Tibial nerve (tissue), 4 donors: ENCODE results near the gene CAB39. TPM values are rescaled to one million over a fixed set of nuclear protein-coding genes. Genes with fewer than 3 reads are reported as not detected.
"Not testable (repeated sequence)": the region's sequence is repeated elsewhere in the genome, so short reads cannot be mapped to it uniquely, and the experiment has no call there.

ENCODE experiments used
- DNase-seq, 2 donors: peaks; one replicate each; pipeline ENCODE4 v3.0.0-alpha.2; 2019; ENCODE audit warnings: low spot score in 2 of 2
- H3K27ac ChIP-seq, 4 donors: fragments of 200-600 bp; sonication (generic) in 3 of 4; one replicate each; pipeline ENCODE4 v1.5.1; 2017 to 2019; ENCODE audit warnings: mild to moderate bottlenecking in 1 of 4
- H3K27me3 ChIP-seq, 2 donors: fragments of 200-600 bp; sonication (generic) in 1 of 2; one replicate each; pipeline versions ENCODE4 v1.5.1 to v1.6.0; 2017 to 2019
- H3K36me3 ChIP-seq, 3 donors: fragments of 200-600 bp; sonication (generic); one replicate each; pipeline ENCODE4 v1.5.1; 2018 to 2019
- H3K4me1 ChIP-seq, 4 donors: fragments of 200-600 bp; sonication (generic) in 3 of 4; one replicate each; pipeline ENCODE4 v1.5.1; 2017 to 2019
- H3K4me3 ChIP-seq, 4 donors: fragments of 200-600 bp; sonication (generic) in 3 of 4; one replicate each; pipeline ENCODE4 v1.5.1; 2017 to 2019; ENCODE audit warnings: mild to moderate bottlenecking in 1 of 4, moderate library complexity in 1 of 4
- H3K9me3 ChIP-seq, 4 donors: fragments of 200-600 bp; sonication (generic) in 3 of 4; one replicate each; pipeline ENCODE4 v1.5.1; 2017 to 2019
- EP300 ChIP-seq, 2 donors: sonication (generic); formaldehyde crosslinking; IDR thresholded peaks; one replicate each; pipeline ENCODE4 v1.6.1; 2017; ENCODE audit warnings: antibody characterized with exemption in 2 of 2, mild to moderate bottlenecking in 1 of 2
- POLR2A ChIP-seq, 2 donors: fragments of 450-650 bp; IDR thresholded peaks; one replicate each; pipeline ENCODE4 v1.6.1; 2017; ENCODE audit warnings: antibody characterized with exemption in 2 of 2, mild to moderate bottlenecking in 2 of 2, moderate library complexity in 2 of 2
- WGBS, 2 donors: methylation state at CpG; one replicate each; pipeline ENCODE4 v1.1.5; 2018; 5-methylcytosine and 5-hydroxymethylcytosine counted together
- total RNA-seq, 4 donors: library from RNA; depleted of rRNA; stranded (reverse); fragments of >200 nt; gene quantifications; one replicate each; pipeline ENCODE4 v1.1.0, GENCODE V29; 2016
- TF ChIP-seq, protein P1 (sequence below), 5 experiments: fragments of 200-600 bp in 3 of 5; fragments of 450-650 bp in 2 of 5; sonication (generic) in 3 of 5; IDR thresholded peaks; one replicate each; pipeline ENCODE4 v1.5.1; 2016 to 2019; ENCODE audit warnings: antibody characterized with exemption in 5 of 5, mild to moderate bottlenecking in 3 of 5, moderate library complexity in 2 of 5

Gene CAB39
- total RNA-seq, 4 donors from 2014 or later = 60.0 to 82.2 (median 69.7) TPM

DNA sequence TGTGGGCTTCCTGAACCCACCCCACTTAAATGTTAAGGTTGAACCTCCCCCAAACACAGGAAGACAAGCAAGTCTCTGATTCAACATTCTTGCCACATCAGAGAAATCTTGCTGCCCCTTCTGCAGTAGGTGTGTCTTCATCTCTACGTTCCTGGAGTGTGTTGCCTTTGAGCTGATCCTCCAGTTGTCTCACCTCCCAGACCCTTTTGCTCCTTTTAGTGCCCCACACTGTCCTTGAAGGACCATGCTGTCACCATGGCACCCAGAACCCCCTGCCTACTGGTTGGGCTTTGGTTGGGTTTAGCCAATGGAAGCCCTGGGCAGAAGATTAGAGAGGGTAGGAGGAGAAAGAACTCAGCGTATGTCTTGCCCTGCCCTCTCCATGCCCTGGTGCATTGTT is 10.7 kb downstream of the CAB39 start:
- no peak overlapping the region for H3K27ac ChIP-seq
- peaks cover 0 to 36% (median 0%) of the 10 kb centered on the region in 3 donors for H3K36me3 ChIP-seq
- no peaks in the 10 kb centered on the region for H3K9me3 ChIP-seq
- H3K4me3 ChIP-seq = no peak overlapping the region
- TF ChIP-seq EP300 (IDR thresholded peaks at IDR 0.05) = no peak
- no peaks in the 10 kb centered on the region for H3K27me3 ChIP-seq
- WGBS, 2 donors = 63 to 64% methylated on average over 2 of the region's 2 CpGs
- H3K4me1 ChIP-seq = peaks cover 0 to 34% (median 4%) of the 10 kb centered on the region in 4 donors
- DNase-seq = no peak

- H3K27me3 ChIP-seq, DNase-seq, H3K4me3 ChIP-seq: not testable (repeated sequence)
Measured at GRCh38 chr2:230724957-230725356, 12.3 kb downstream of the CAB39 start.

DNA sequence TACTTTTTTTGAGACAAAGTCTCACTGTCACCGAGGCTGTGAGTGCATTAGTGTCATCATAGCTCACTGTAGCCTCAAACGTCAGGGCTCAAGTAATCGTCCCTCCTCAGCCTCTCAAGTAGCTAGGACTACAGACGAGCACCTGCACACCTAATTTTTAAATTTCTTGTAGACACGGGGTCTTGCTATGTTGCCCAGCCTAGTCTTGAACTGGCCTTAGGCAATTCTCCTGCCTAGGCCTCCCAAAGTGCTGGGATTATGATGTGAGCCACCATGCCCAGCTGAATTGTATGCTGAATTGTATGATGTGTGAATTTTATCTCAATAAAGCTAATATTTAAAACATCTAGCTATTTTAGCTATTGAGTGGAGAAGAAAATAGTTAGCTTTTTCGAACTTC is 18.9 kb downstream of the CAB39 start:
- TF ChIP-seq POLR2A (IDR thresholded peaks at IDR 0.05) (no peak), EP300 (IDR thresholded peaks at IDR 0.05) (no peak)
- TF ChIP-seq, protein P1, sequence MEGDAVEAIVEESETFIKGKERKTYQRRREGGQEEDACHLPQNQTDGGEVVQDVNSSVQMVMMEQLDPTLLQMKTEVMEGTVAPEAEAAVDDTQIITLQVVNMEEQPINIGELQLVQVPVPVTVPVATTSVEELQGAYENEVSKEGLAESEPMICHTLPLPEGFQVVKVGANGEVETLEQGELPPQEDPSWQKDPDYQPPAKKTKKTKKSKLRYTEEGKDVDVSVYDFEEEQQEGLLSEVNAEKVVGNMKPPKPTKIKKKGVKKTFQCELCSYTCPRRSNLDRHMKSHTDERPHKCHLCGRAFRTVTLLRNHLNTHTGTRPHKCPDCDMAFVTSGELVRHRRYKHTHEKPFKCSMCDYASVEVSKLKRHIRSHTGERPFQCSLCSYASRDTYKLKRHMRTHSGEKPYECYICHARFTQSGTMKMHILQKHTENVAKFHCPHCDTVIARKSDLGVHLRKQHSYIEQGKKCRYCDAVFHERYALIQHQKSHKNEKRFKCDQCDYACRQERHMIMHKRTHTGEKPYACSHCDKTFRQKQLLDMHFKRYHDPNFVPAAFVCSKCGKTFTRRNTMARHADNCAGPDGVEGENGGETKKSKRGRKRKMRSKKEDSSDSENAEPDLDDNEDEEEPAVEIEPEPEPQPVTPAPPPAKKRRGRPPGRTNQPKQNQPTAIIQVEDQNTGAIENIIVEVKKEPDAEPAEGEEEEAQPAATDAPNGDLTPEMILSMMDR (IDR thresholded peaks at IDR 0.05) = no peak
- Histone ChIP-seq H3K4me1 (peaks cover 0 to 36% (median 12%) of the 10 kb centered on the region in 4 donors), H3K27me3 (no peaks in the 10 kb centered on the region), H3K36me3 (no peaks in the 10 kb centered on the region), H3K9me3 (no peaks in the 10 kb centered on the region), H3K4me3 (no peak overlapping the region), H3K27ac (no peak overlapping the region)
- no peak for DNase-seq
- 92 to 93% methylated on average over 6 of the region's 6 CpGs for WGBS, 2 donors

More at GRCh38 chr2:230724957-230725356, 12.3 kb downstream of the CAB39 start:
- not testable (repeated sequence) for H3K27ac ChIP-seq, H3K9me3 ChIP-seq
- H3K4me1 ChIP-seq = peaks cover 0 to 20% (median 5%) of the 10 kb centered on the region in 4 donors
- H3K36me3 ChIP-seq = peaks cover 0 to 36% (median 0%) of the 10 kb centered on the region in 3 donors
- WGBS, 2 donors = 91 to 95% methylated on average over 14 of the region's 14 CpGs

DNA sequence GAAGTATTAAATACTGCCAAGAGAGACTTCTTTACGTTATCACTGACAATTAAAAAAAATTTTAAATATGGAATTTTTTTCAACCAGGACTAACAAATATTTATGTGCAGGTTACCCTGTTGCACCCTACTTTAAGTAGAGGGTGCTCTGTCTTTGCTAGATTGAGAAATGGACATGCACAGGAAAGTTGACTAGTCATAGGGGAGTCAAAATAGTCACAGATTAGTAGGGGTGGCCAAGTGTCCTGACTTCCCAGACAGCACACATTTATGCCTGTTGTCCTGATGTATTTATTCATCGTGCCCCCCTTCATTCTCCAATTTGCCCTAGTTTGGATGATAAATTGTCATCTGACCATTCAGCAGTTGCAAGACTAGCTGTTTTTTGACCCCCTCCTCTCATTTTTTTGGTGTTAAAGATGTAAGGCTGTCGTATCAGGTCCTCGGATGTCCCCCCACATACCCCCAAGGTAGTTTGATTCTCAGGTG is 20.3 kb downstream of the CAB39 start:
- no peaks in the 10 kb centered on the region for H3K9me3 ChIP-seq
- peaks cover 0 to 38% (median 17%) of the 10 kb centered on the region in 4 donors for H3K4me1 ChIP-seq
- TF ChIP-seq, protein P1 (IDR thresholded peaks at IDR 0.05) = no peak
- no peak for TF ChIP-seq POLR2A (IDR thresholded peaks at IDR 0.05)
- TF ChIP-seq EP300 (IDR thresholded peaks at IDR 0.05) = no peak
- no peak overlapping the region for H3K4me3 ChIP-seq
- H3K27ac ChIP-seq = no peak overlapping the region
- 84 to 90% methylated on average over 4 of the region's 4 CpGs for WGBS, 2 donors
- H3K36me3 ChIP-seq = no peaks in the 10 kb centered on the region
- H3K27me3 ChIP-seq = no peaks in the 10 kb centered on the region
- DNase-seq = no peak

- H3K27ac ChIP-seq = no peak overlapping the region
Measured at GRCh38 chr2:230734247-230735175, 21.9 kb downstream of the CAB39 start.

More at GRCh38 chr2:230734247-230735175, 21.9 kb downstream of the CAB39 start:
- Histone ChIP-seq H3K4me1 (peaks cover 0 to 50% (median 19%) of the 10 kb centered on the region in 4 donors), H3K36me3 (no peaks in the 10 kb centered on the region), H3K9me3 (no peaks in the 10 kb centered on the region), H3K4me3 (no peak overlapping the region), H3K27me3 (no peaks in the 10 kb centered on the region)
- no peak for DNase-seq
- TF ChIP-seq EP300 (IDR thresholded peaks at IDR 0.05) (no peak), POLR2A (IDR thresholded peaks at IDR 0.05) (no peak)
- TF ChIP-seq, protein P1 (IDR thresholded peaks at IDR 0.05) = no peak
- 86 to 88% methylated on average over 11 of the region's 11 CpGs for WGBS, 2 donors
